ENCODE results near the gene GFRA1.

DNA sequence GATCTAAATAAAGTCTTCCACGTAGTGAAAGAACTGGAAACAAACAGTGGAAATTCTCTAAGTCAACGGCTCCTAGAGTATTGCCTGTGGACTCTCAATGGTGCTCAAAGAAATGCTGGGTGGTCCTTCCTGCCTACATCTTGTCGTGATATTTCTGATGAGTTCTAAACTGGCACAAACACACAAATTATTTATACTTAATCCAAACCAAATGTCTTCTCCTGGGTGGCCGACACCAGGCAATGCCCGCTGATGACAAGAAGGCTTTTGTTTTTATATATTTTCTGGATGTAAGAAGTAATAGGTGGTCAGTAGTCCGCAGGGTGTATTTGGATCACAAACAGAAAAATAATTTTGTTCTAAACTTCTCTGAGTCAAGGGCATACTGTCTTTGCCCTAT lies 178.7 kb downstream of the GFRA1 start:
- TF ChIP-seq, protein P1, sequence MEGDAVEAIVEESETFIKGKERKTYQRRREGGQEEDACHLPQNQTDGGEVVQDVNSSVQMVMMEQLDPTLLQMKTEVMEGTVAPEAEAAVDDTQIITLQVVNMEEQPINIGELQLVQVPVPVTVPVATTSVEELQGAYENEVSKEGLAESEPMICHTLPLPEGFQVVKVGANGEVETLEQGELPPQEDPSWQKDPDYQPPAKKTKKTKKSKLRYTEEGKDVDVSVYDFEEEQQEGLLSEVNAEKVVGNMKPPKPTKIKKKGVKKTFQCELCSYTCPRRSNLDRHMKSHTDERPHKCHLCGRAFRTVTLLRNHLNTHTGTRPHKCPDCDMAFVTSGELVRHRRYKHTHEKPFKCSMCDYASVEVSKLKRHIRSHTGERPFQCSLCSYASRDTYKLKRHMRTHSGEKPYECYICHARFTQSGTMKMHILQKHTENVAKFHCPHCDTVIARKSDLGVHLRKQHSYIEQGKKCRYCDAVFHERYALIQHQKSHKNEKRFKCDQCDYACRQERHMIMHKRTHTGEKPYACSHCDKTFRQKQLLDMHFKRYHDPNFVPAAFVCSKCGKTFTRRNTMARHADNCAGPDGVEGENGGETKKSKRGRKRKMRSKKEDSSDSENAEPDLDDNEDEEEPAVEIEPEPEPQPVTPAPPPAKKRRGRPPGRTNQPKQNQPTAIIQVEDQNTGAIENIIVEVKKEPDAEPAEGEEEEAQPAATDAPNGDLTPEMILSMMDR (IDR thresholded peaks at IDR 0.05): no peak
- TF ChIP-seq EP300 (IDR thresholded peaks at IDR 0.05): no peak
- TF ChIP-seq POLR2A (IDR thresholded peaks at IDR 0.05): no peak
- no peak for TF ChIP-seq POLR2AphosphoS5 (IDR thresholded peaks at IDR 0.05)
